ENCODE data around the gene PTGIS.

PTGIS gene

GRCh38 chr20:49503176-49503575 is 64.8 kb downstream of the PTGIS start:
- WGBS = 81% methylated on average over 6 of the region's 6 CpGs
- H3K14ac ChIP-seq (ENCODE audit: low read length in 2 of 2) = no peak overlapping the region
- H2BK5ac ChIP-seq (ENCODE audit: low read depth, low read length, poor library complexity, severe bottlenecking) = no peak overlapping the region
- no peak overlapping the region for H2BK12ac ChIP-seq (ENCODE audit: low read length in 2 of 2)
- peaks cover 17 to 34% of the 10 kb centered on the region in 2 experiments for H3K36me3 ChIP-seq (ENCODE audit: control insufficient read depth in 1 of 2, insufficient read depth in 2 of 2, low read depth in 1 of 2, low read length in 2 of 2)
- no peak overlapping the region for H3K4me3 ChIP-seq (ENCODE audit: insufficient read depth in 1 of 2, low read depth in 1 of 2, low read length in 2 of 2)
- no peak overlapping the region for H2AFZ ChIP-seq (ENCODE audit: low read depth, low read length)
- no peak for DNase-seq
- H2BK15ac ChIP-seq (ENCODE audit: low read depth, poor library complexity, severe bottlenecking) = no peak overlapping the region
- no peak overlapping the region for H4K91ac ChIP-seq (ENCODE audit: low read length)
- no peak overlapping the region for H2AK5ac ChIP-seq (ENCODE audit: low read length, severe bottlenecking)
- no peak overlapping the region for H3K18ac ChIP-seq (ENCODE audit: low read depth in 1 of 2, low read length in 2 of 2)
- peaks cover 5% of the 10 kb centered on the region for H3K4me1 ChIP-seq (ENCODE audit: control insufficient read depth, insufficient read depth, low read depth, low read length)
- H2BK120ac ChIP-seq (ENCODE audit: low read depth, low read length) = no peak overlapping the region
- H4K8ac ChIP-seq (ENCODE audit: low read length) = no peak overlapping the region
- H3K4me2 ChIP-seq (ENCODE audit: low read length, poor library complexity, severe bottlenecking) = no peak overlapping the region
- no peak overlapping the region for H3K27ac ChIP-seq (ENCODE audit: low read length, poor library complexity, severe bottlenecking)
- no peak overlapping the region for H3K9ac ChIP-seq (ENCODE audit: low read length)
- no peaks in the 10 kb centered on the region for H3K79me1 ChIP-seq (replicated peaks; ENCODE audit: low read length, poor library complexity, severe bottlenecking)
- H3K27me3 ChIP-seq (ENCODE audit: control insufficient read depth in 1 of 2, insufficient read depth in 1 of 2, low read length in 2 of 2) = peaks cover 2 to 39% of the 10 kb centered on the region in 2 experiments
- no peaks in the 10 kb centered on the region for H3K9me3 ChIP-seq (ENCODE audit: control insufficient read depth, low read length)
- H3K4ac ChIP-seq (ENCODE audit: low read depth in 1 of 2, low read length in 2 of 2) = no peak overlapping the region
- no peak overlapping the region for H3K23ac ChIP-seq (ENCODE audit: low read length in 2 of 2)

- Histone ChIP-seq H3K79me1 (replicated peaks; ENCODE audit: low read length, poor library complexity, severe bottlenecking) (no peaks in the 10 kb centered on the region), H3K36me3 (ENCODE audit: control insufficient read depth in 1 of 2, insufficient read depth in 2 of 2, low read depth in 1 of 2, low read length in 2 of 2) (peaks cover 4 to 21% of the 10 kb centered on the region in 2 experiments), H2AK5ac (ENCODE audit: low read length, severe bottlenecking) (no peak overlapping the region), H2BK15ac (ENCODE audit: low read depth, poor library complexity, severe bottlenecking) (no peak overlapping the region), H3K27ac (ENCODE audit: low read length, poor library complexity, severe bottlenecking) (no peak overlapping the region), H2BK5ac (ENCODE audit: low read depth, low read length, poor library complexity, severe bottlenecking) (no peak overlapping the region), H3K4me3 (ENCODE audit: insufficient read depth in 1 of 2, low read depth in 1 of 2, low read length in 2 of 2) (no peak overlapping the region), H3K27me3 (ENCODE audit: control insufficient read depth in 1 of 2, insufficient read depth in 1 of 2, low read length in 2 of 2) (peaks cover 11 to 44% of the 10 kb centered on the region in 2 experiments), H3K9ac (ENCODE audit: low read length) (no peak overlapping the region), H3K23ac (ENCODE audit: low read length in 2 of 2) (no peak overlapping the region), H2BK120ac (ENCODE audit: low read depth, low read length) (no peak overlapping the region), H3K9me3 (ENCODE audit: control insufficient read depth, low read length) (peaks cover 3% of the 10 kb centered on the region), H3K18ac (ENCODE audit: low read depth in 1 of 2, low read length in 2 of 2) (no peak overlapping the region), H3K4me2 (ENCODE audit: low read length, poor library complexity, severe bottlenecking) (no peak overlapping the region), H3K14ac (ENCODE audit: low read length in 2 of 2) (no peak overlapping the region), H3K4me1 (ENCODE audit: control insufficient read depth, insufficient read depth, low read depth, low read length) (peaks cover 5% of the 10 kb centered on the region), H4K91ac (ENCODE audit: low read length) (no peak overlapping the region), H4K8ac (ENCODE audit: low read length) (no peak overlapping the region), H2BK12ac (ENCODE audit: low read length in 2 of 2) (no peak overlapping the region), H2AFZ (ENCODE audit: low read depth, low read length) (no peak overlapping the region), H3K4ac (ENCODE audit: low read depth in 1 of 2, low read length in 2 of 2) (no peak overlapping the region)
- DNase-seq = peak; percentile 12
- 59% methylated on average over 3 of the region's 3 CpGs for WGBS
Observed at GRCh38 chr20:49501917-49502316, 66.0 kb downstream of the PTGIS start.

GRCh38 chr20:49497398-49497669 is 70.6 kb downstream of the PTGIS start:
- Histone ChIP-seq H3K4ac (ENCODE audit: low read depth in 1 of 2, low read length in 2 of 2) (no peak overlapping the region), H3K4me2 (ENCODE audit: low read length, poor library complexity, severe bottlenecking) (no peak overlapping the region), H2AFZ (ENCODE audit: low read depth, low read length) (no peak overlapping the region), H3K9me3 (ENCODE audit: control insufficient read depth, low read length) (peaks cover 3% of the 10 kb centered on the region), H3K23ac (ENCODE audit: low read length in 2 of 2) (no peak overlapping the region), H2AK5ac (ENCODE audit: low read length, severe bottlenecking) (no peak overlapping the region), H2BK12ac (ENCODE audit: low read length in 2 of 2) (no peak overlapping the region), H4K8ac (ENCODE audit: low read length) (no peak overlapping the region), H3K9ac (ENCODE audit: low read length) (no peak overlapping the region), H3K79me1 (replicated peaks; ENCODE audit: low read length, poor library complexity, severe bottlenecking) (no peaks in the 10 kb centered on the region), H3K27ac (ENCODE audit: low read length, poor library complexity, severe bottlenecking) (no peak overlapping the region), H3K18ac (ENCODE audit: low read depth in 1 of 2, low read length in 2 of 2) (no peak overlapping the region), H3K14ac (ENCODE audit: low read length in 2 of 2) (no peak overlapping the region), H3K27me3 (ENCODE audit: control insufficient read depth in 1 of 2, insufficient read depth in 1 of 2, low read length in 2 of 2) (peaks cover 38 to 60% of the 10 kb centered on the region in 2 experiments), H3K4me1 (ENCODE audit: control insufficient read depth, insufficient read depth, low read depth, low read length) (no peaks in the 10 kb centered on the region), H3K36me3 (ENCODE audit: control insufficient read depth in 1 of 2, insufficient read depth in 2 of 2, low read depth in 1 of 2, low read length in 2 of 2) (no peaks in the 10 kb centered on the region), H2BK120ac (ENCODE audit: low read depth, low read length) (no peak overlapping the region), H4K91ac (ENCODE audit: low read length) (no peak overlapping the region), H2BK15ac (ENCODE audit: low read depth, poor library complexity, severe bottlenecking) (no peak overlapping the region), H3K4me3 (ENCODE audit: insufficient read depth in 1 of 2, low read depth in 1 of 2, low read length in 2 of 2) (no peak overlapping the region), H2BK5ac (ENCODE audit: low read depth, low read length, poor library complexity, severe bottlenecking) (no peak overlapping the region)
- DNase-seq = no peak
- WGBS = 23% methylated on average over 1 of the region's 1 CpG

GRCh38 chr20:49496553-49497397 is 71.2 kb downstream of the PTGIS start:
- no peak overlapping the region for H3K4me3 ChIP-seq (ENCODE audit: insufficient read depth in 1 of 2, low read depth in 1 of 2, low read length in 2 of 2)

More at GRCh38 chr20:49496553-49497397, 71.2 kb downstream of the PTGIS start:
- no peaks in the 10 kb centered on the region for H3K4me1 ChIP-seq (ENCODE audit: control insufficient read depth, insufficient read depth, low read depth, low read length)
- no peak overlapping the region for H2BK15ac ChIP-seq (ENCODE audit: low read depth, poor library complexity, severe bottlenecking)
- no peak overlapping the region for H3K27ac ChIP-seq (ENCODE audit: low read length, poor library complexity, severe bottlenecking)
- H3K27me3 ChIP-seq (ENCODE audit: control insufficient read depth in 1 of 2, insufficient read depth in 1 of 2, low read length in 2 of 2) = peaks cover 43 to 59% of the 10 kb centered on the region in 2 experiments
- no peak overlapping the region for H2BK120ac ChIP-seq (ENCODE audit: low read depth, low read length)
- no peak overlapping the region for H4K8ac ChIP-seq (ENCODE audit: low read length)
- H3K4me2 ChIP-seq (ENCODE audit: low read length, poor library complexity, severe bottlenecking) = no peak overlapping the region
- no peaks in the 10 kb centered on the region for H3K79me1 ChIP-seq (replicated peaks; ENCODE audit: low read length, poor library complexity, severe bottlenecking)
- no peak overlapping the region for H3K9ac ChIP-seq (ENCODE audit: low read length)
- H3K18ac ChIP-seq (ENCODE audit: low read depth in 1 of 2, low read length in 2 of 2) = no peak overlapping the region
- no peak overlapping the region for H4K91ac ChIP-seq (ENCODE audit: low read length)
- no peak overlapping the region for H2AK5ac ChIP-seq (ENCODE audit: low read length, severe bottlenecking)
- no peaks in the 10 kb centered on the region for H3K36me3 ChIP-seq (ENCODE audit: control insufficient read depth in 1 of 2, insufficient read depth in 2 of 2, low read depth in 1 of 2, low read length in 2 of 2)
- peaks cover 3% of the 10 kb centered on the region for H3K9me3 ChIP-seq (ENCODE audit: control insufficient read depth, low read length)
- no peak for DNase-seq
- H3K23ac ChIP-seq (ENCODE audit: low read length in 2 of 2) = no peak overlapping the region
- no peak overlapping the region for H2BK12ac ChIP-seq (ENCODE audit: low read length in 2 of 2)
- WGBS = 72% methylated on average over 5 of the region's 5 CpGs
- H2AFZ ChIP-seq (ENCODE audit: low read depth, low read length) = no peak overlapping the region
- no peak overlapping the region for H3K14ac ChIP-seq (ENCODE audit: low read length in 2 of 2)
- no peak overlapping the region for H2BK5ac ChIP-seq (ENCODE audit: low read depth, low read length, poor library complexity, severe bottlenecking)
- H3K4ac ChIP-seq (ENCODE audit: low read depth in 1 of 2, low read length in 2 of 2) = no peak overlapping the region

Data from mesenchymal stem cell (in vitro differentiated cells and primary cell).